Glutamatergic neuron (in vitro differentiated cells): Measurements from ENCODE around the gene YBX3. TPM values are rescaled to one million over a fixed set of nuclear protein-coding genes. Genes with fewer than 3 reads are reported as not detected.

ENCODE experiments used
- DNase-seq: peaks from one replicate; pipeline ENCODE4 v3.0.0; 2022
- H3K27ac Mint-ChIP-seq: one replicate; pipeline ENCODE4 v1.8.0; 2020; ENCODE audit warnings: mild to moderate bottlenecking, mixed read lengths, inconsistent platforms; ENCODE audit not compliant: unreplicated experiment
- H3K27me3 Mint-ChIP-seq: one replicate; pipeline ENCODE4 v1.8.0; 2020; ENCODE audit warnings: mild to moderate bottlenecking, moderate library complexity, mixed read lengths, inconsistent platforms; ENCODE audit not compliant: unreplicated experiment
- H3K36me3 Mint-ChIP-seq: one replicate; pipeline ENCODE4 v1.8.0; 2020; ENCODE audit warnings: mild to moderate bottlenecking, mixed read lengths, inconsistent platforms; ENCODE audit not compliant: unreplicated experiment
- H3K4me1 Mint-ChIP-seq: one replicate; pipeline ENCODE4 v1.8.0; 2020; ENCODE audit warnings: mild to moderate bottlenecking, low read depth, mixed read lengths, inconsistent platforms; ENCODE audit not compliant: unreplicated experiment
- H3K4me3 Mint-ChIP-seq: one replicate; pipeline ENCODE4 v1.8.0; 2020; ENCODE audit warnings: mild to moderate bottlenecking, mixed read lengths, inconsistent platforms; ENCODE audit not compliant: unreplicated experiment
- H3K9me3 Mint-ChIP-seq: one replicate; pipeline ENCODE4 v1.8.0; 2020; ENCODE audit warnings: mild to moderate bottlenecking, moderate library complexity, mixed read lengths, inconsistent platforms; ENCODE audit not compliant: unreplicated experiment
- CTCF ChIP-seq: fragments of 200-600 bp; sonication (generic); IDR thresholded peaks from one replicate; pipeline ENCODE4 v1.5.0; 2021; ENCODE audit not compliant: partially characterized antibody, unreplicated experiment
- total RNA-seq: library from RNA; stranded (reverse); fragmentation: NEBNext Ultra II Directional; extraction: Animal tissue kit (Norgen Biotek cat#: 25700); gene quantifications from one replicate; pipeline ENCODE4 v1.2.1, GENCODE V29; 2021; ENCODE audit not compliant: unreplicated experiment

YBX3 gene
- total RNA-seq, 1 donor from 2014 or later, result 39.0 TPM

- Mint-ChIP-seq H3K27me3 (no peaks in the 10 kb centered on the region), H3K36me3 (no peaks in the 10 kb centered on the region)
- TF ChIP-seq CTCF, result no peak
These were observed 1.9 kb upstream of the YBX3 start for GRCh38 chr12:10725003-10725402.

GRCh38 chr12:10722502-10722904 is 620 bp downstream of the YBX3 start:
- Mint-ChIP-seq H3K27me3 (no peaks in the 10 kb centered on the region), H3K4me3 (peak overlapping the region; percentile 88), H3K4me1 (peaks cover 13% of the 10 kb centered on the region), H3K27ac (peak overlapping the region; percentile 5), H3K9me3 (peaks cover 6% of the 10 kb centered on the region), H3K36me3 (no peaks in the 10 kb centered on the region)
- peak; percentile 42 for DNase-seq
- no peak for TF ChIP-seq CTCF

More at GRCh38 chr12:10725003-10725402, 1.9 kb upstream of the YBX3 start:
- no peak overlapping the region for H3K4me3 Mint-ChIP-seq
- peaks cover 6% of the 10 kb centered on the region for H3K9me3 Mint-ChIP-seq
- DNase-seq, result no peak
- H3K27ac Mint-ChIP-seq, result no peak overlapping the region
- H3K4me1 Mint-ChIP-seq, result peaks cover 6% of the 10 kb centered on the region

GRCh38 chr12:10721651-10722501 is 1.2 kb downstream of the YBX3 start:
- TF ChIP-seq CTCF, result no peak
- DNase-seq, result peak; percentile 30
- no peaks in the 10 kb centered on the region for H3K27me3 Mint-ChIP-seq
- H3K27ac Mint-ChIP-seq, result peak overlapping the region; percentile 5
- H3K9me3 Mint-ChIP-seq, result peaks cover 6% of the 10 kb centered on the region
- peaks cover 13% of the 10 kb centered on the region for H3K4me1 Mint-ChIP-seq
- peak overlapping the region; percentile 88 for H3K4me3 Mint-ChIP-seq
- no peaks in the 10 kb centered on the region for H3K36me3 Mint-ChIP-seq

DNA sequence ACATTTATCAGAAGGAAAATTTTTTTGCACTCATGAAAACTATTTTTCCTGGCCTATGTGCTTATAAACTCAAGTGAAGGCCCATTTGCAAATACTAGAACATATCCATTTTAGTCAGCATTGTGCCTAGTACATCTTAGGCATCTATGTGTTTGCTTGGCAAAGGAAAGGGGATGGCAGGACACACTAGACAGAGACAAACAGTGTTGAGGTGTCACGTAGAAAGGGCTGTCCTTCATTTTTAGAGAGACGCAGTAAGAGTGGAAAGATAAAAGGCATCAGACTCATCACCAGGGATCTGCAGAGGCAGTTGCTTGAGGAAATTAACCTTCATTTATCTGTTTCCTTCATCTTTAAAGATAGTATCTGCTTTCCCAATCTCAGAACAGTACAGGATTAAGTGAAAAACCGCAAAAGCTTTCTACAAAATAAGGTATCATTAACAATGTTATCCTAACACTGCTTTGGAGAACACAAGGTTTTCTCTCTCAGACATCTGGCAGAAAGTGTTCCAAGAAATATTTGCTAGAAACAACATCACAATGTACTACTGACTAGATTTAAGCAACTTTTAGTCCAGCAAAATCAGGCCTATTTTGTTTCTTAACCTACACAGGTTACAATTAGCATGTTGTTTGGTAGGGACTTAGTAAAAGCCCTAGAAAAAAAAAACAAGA is 2.0 kb downstream of the YBX3 start:
- TF ChIP-seq CTCF, result no peak
- Mint-ChIP-seq H3K4me3 (peak overlapping the region; percentile 63), H3K36me3 (no peaks in the 10 kb centered on the region), H3K27ac (no peak overlapping the region), H3K4me1 (peaks cover 13% of the 10 kb centered on the region), H3K27me3 (no peaks in the 10 kb centered on the region), H3K9me3 (peaks cover 6% of the 10 kb centered on the region)
- no peak for DNase-seq

GRCh38 chr12:10719482-10719881 is 3.6 kb downstream of the YBX3 start:
- Mint-ChIP-seq H3K27me3 (no peaks in the 10 kb centered on the region), H3K9me3 (peaks cover 6% of the 10 kb centered on the region), H3K36me3 (no peaks in the 10 kb centered on the region), H3K4me3 (no peak overlapping the region), H3K4me1 (peaks cover 13% of the 10 kb centered on the region), H3K27ac (no peak overlapping the region)
- no peak for DNase-seq
- no peak for TF ChIP-seq CTCF
